Transverse colon (tissue), 4 donors: Measurements from ENCODE around the gene CCDC40. TPM values are rescaled to one million over a fixed set of nuclear protein-coding genes. Genes with fewer than 3 reads are reported as not detected.

Experiments
- DNase-seq: peaks from one replicate; pipeline ENCODE4 v3.0.0-alpha.2; 2019
- H3K27ac ChIP-seq, 4 donors: fragments of 200-600 bp; sonication (generic); 2 replicates each; pipeline ENCODE4 v1.5.1; 2016 to 2018; ENCODE audit warnings: inconsistent platforms in 4 of 4
- H3K27me3 ChIP-seq: fragments of 200-600 bp; sonication (generic); 2 replicates; pipeline ENCODE4 v1.5.1; 2017; ENCODE audit warnings: inconsistent platforms
- H3K36me3 ChIP-seq, 4 donors: fragments of 200-600 bp; sonication (generic); 2 replicates each; pipeline ENCODE4 v1.5.1; 2017 to 2019; ENCODE audit warnings: inconsistent platforms in 4 of 4
- H3K4me1 ChIP-seq, 4 donors: fragments of 200-600 bp; sonication (generic); 2 replicates each; pipeline ENCODE4 v1.5.1; 2017 to 2020; ENCODE audit warnings: inconsistent platforms in 4 of 4
- H3K4me3 ChIP-seq, 4 donors: fragments of 200-600 bp; sonication (generic); 1 replicate in 1 of 4; 2 replicates in 3 of 4; pipeline versions ENCODE4 v1.5.1 to v1.6.1; 2017 to 2019; ENCODE audit warnings: inconsistent platforms in 4 of 4
- H3K9me3 ChIP-seq, 2 donors: fragments of 200-600 bp; sonication (generic); 2 replicates each; pipeline ENCODE4 v1.5.1; 2017 to 2019; ENCODE audit warnings: inconsistent platforms in 2 of 2
- CTCF ChIP-seq, 5 experiments: fragments of 200-600 bp in 3 of 5; fragments of 450-650 bp in 2 of 5; sonication (generic) in 3 of 5; IDR thresholded peaks; 1 replicate in 2 of 5; 2 replicates in 3 of 5; pipeline ENCODE4 v1.5.1; 2016 to 2017; ENCODE audit warnings: antibody characterized with exemption in 5 of 5, inconsistent platforms in 3 of 5, mild to moderate bottlenecking in 2 of 5, moderate library complexity in 1 of 5
- EP300 ChIP-seq: sonication (generic); formaldehyde crosslinking; IDR thresholded peaks from one replicate; pipeline ENCODE4 v1.6.1; 2017; ENCODE audit warnings: antibody characterized with exemption, low read depth
- POLR2A ChIP-seq: fragments of 450-650 bp; IDR thresholded peaks from one replicate; pipeline ENCODE4 v1.6.1; 2016; ENCODE audit warnings: antibody characterized with exemption, mild to moderate bottlenecking, moderate library complexity
- POLR2AphosphoS5 ChIP-seq, 3 donors: sonication (generic); formaldehyde crosslinking; IDR thresholded peaks; one replicate each; pipeline ENCODE4 v1.6.1; 2016; ENCODE audit warnings: antibody characterized with exemption in 3 of 3
- WGBS, 2 donors: methylation state at CpG; one replicate each; pipeline ENCODE4 v1.1.5; 2018; ENCODE audit warnings: low coverage in 1 of 2; 5-methylcytosine and 5-hydroxymethylcytosine counted together
- in situ Hi-C, 4 donors: fragments of 200-750 bp; cut with MboI; loops; one replicate each; pipeline versions ENCODE4 v1.15.0 to v1.15.1; 2017; ENCODE audit warnings: low sequenced_read_pairs in 3 of 4, low pct_ligation_motif_present in 1 of 4, low pct_unique_long_range_greater_than_20kb in 1 of 4
- intact Hi-C: fragments of 100-400 bp; cut with DNase I; formaldehyde crosslinking; loops from one replicate; pipeline ENCODE4 v1.15.1; 2023; ENCODE audit warnings: low total_unique reads
- total RNA-seq, 4 donors: library from RNA; depleted of rRNA; stranded (reverse); fragments of >200 nt; gene quantifications; one replicate each; pipeline ENCODE4 v1.1.0, GENCODE V29; 2016

The CCDC40 gene
- total RNA-seq, 4 donors from 2014 or later, result 0.75 to 2.8 (median 2.0) TPM

GRCh38 chr17:79988185-79988971 lies 48.1 kb upstream of the CCDC40 start:
- Histone ChIP-seq H3K27ac (peak overlapping the region; percentile 53 to 72 (median 63)), H3K4me1 (peaks cover 28 to 68% (median 63%) of the 10 kb centered on the region in 4 donors), H3K4me3 (no peak overlapping the region), H3K36me3 (no peaks in the 10 kb centered on the region), H3K9me3 (no peaks in the 10 kb centered on the region), H3K27me3 (no peaks in the 10 kb centered on the region)
- intact Hi-C loops, result loop anchor here (5.0 kb wide), 1 partner anchor 201 kb away; no protein-coding TSS in a partner anchor
- 40% methylated on average over 28 of the region's 28 CpGs; no CpG with 5 or more reads in 1 of the 2 donors for WGBS, 2 donors
- TF ChIP-seq POLR2A (no peak), CTCF (IDR thresholded peaks at IDR 0.05) (no peak), EP300 (no peak), POLR2AphosphoS5 (IDR thresholded peaks at IDR 0.05) (no peak)
- in situ Hi-C loops, result loop anchor here in 2 of 4 donors (25.0 kb wide), 1 partner anchor 176 kb away; no protein-coding TSS in a partner anchor
- peak; percentile 61 for DNase-seq

GRCh38 chr17:79989106-79989835 lies 47.2 kb upstream of the CCDC40 start:
- no peaks in the 10 kb centered on the region for H3K36me3 ChIP-seq
- in situ Hi-C loops (loop anchor here in 2 of 4 donors (25.0 kb wide), 1 partner anchor 177 kb away; no protein-coding TSS in a partner anchor), intact Hi-C loops (loop anchor here (5.0 kb wide), 1 partner anchor 202 kb away; no protein-coding TSS in a partner anchor)
- WGBS, 2 donors, result 82 to 100% methylated on average over 3 to 20 of the region's 20 CpGs
- DNase-seq, result no peak
- no peak overlapping the region for H3K4me3 ChIP-seq
- peak overlapping the region; percentile 19 to 72 (median 56) for H3K27ac ChIP-seq
- no peak for TF ChIP-seq EP300
- H3K4me1 ChIP-seq, result peaks cover 35 to 76% (median 71%) of the 10 kb centered on the region in 4 donors
- H3K27me3 ChIP-seq, result no peaks in the 10 kb centered on the region
- no peaks in the 10 kb centered on the region for H3K9me3 ChIP-seq

- H3K4me3 ChIP-seq, result no peak overlapping the region
Measured at GRCh38 chr17:79990051-79990592, 46.3 kb upstream of the CCDC40 start.

GRCh38 chr17:79990704-79991103 lies 45.7 kb upstream of the CCDC40 start:
- no peaks in the 10 kb centered on the region for H3K9me3 ChIP-seq
- H3K27me3 ChIP-seq, result no peaks in the 10 kb centered on the region
- 82 to 92% methylated on average over 5 to 17 of the region's 17 CpGs for WGBS, 2 donors
- TF ChIP-seq EP300, result no peak
- TF ChIP-seq POLR2AphosphoS5 (IDR thresholded peaks at IDR 0.05), result no peak
- no peak for TF ChIP-seq POLR2A
- TF ChIP-seq CTCF (IDR thresholded peaks at IDR 0.05), result no peak
- no peak overlapping the region for H3K4me3 ChIP-seq
- H3K27ac ChIP-seq, result no peak overlapping the region
- no peak for DNase-seq
- H3K4me1 ChIP-seq, result peaks cover 35 to 77% (median 72%) of the 10 kb centered on the region in 4 donors
- H3K36me3 ChIP-seq, result no peaks in the 10 kb centered on the region
- intact Hi-C loops, result loop anchor here (10.0 kb wide), 1 partner anchor 156 kb away; the partner anchor contains the start of gene CBX4
- in situ Hi-C loops, result loop anchor here in 2 of 4 donors (25.0 kb wide), 1 partner anchor 178 kb away; no protein-coding TSS in a partner anchor

More at GRCh38 chr17:79990051-79990592, 46.3 kb upstream of the CCDC40 start:
- DNase-seq, result peak; percentile 62
- H3K4me1 ChIP-seq, result peaks cover 35 to 76% (median 72%) of the 10 kb centered on the region in 4 donors
- no peaks in the 10 kb centered on the region for H3K9me3 ChIP-seq
- in situ Hi-C loops, result loop anchor here in 2 of 4 donors (25.0 kb wide), 1 partner anchor 178 kb away; no protein-coding TSS in a partner anchor
- WGBS, 2 donors, result 33 to 41% methylated on average over 1 to 20 of the region's 21 CpGs
- TF ChIP-seq CTCF (IDR thresholded peaks at IDR 0.05) (no peak), POLR2A (no peak)
- intact Hi-C loops, result loop anchor here (10.0 kb wide), 1 partner anchor 155 kb away; the partner anchor contains the start of gene CBX4
- no peaks in the 10 kb centered on the region for H3K27me3 ChIP-seq
- peak overlapping the region in 2 of 4 donors; percentile 19 to 72 for H3K27ac ChIP-seq
- H3K36me3 ChIP-seq, result no peaks in the 10 kb centered on the region
